HepG2 (cell line): Measurements from ENCODE around the gene SLC12A2.

ENCODE experiments used
- CTCF ChIP-seq: sonication (generic); formaldehyde crosslinking; IDR thresholded peaks from 2 replicates; pipeline ENCODE4 v1.5.0; 2020; ENCODE audit warnings: mild to moderate bottlenecking, missing genetic modification reagents, moderate library complexity
- FOXO4 ChIP-seq: sonication (generic); formaldehyde crosslinking; conservative IDR thresholded peaks from 2 replicates; pipeline ENCODE4 v1.8.1; 2023; ENCODE audit warnings: missing genetic modification reagents
- LBX2 ChIP-seq: sonication (generic); formaldehyde crosslinking; IDR thresholded peaks from 2 replicates; pipeline ENCODE4 v1.5.0; 2020; ENCODE audit warnings: missing genetic modification reagents, mild to moderate bottlenecking, borderline replicate concordance
- SIN3B ChIP-seq: fragments of 150-350 bp; IDR thresholded peaks from 2 replicates; pipeline ENCODE4 v1.6.1; 2014; ENCODE audit warnings: low read length
- SMAD1 ChIP-seq: sonication (generic); formaldehyde crosslinking; IDR thresholded peaks from 2 replicates; pipeline ENCODE4 v1.4.0; 2020; ENCODE audit warnings: missing genetic modification reagents, low read depth, mild to moderate bottlenecking, borderline replicate concordance
- SP1 ChIP-seq, 2 experiments: fragments of 450-650 bp in 1 of 2; sonication (generic) in 1 of 2; formaldehyde crosslinking in 1 of 2; IDR thresholded peaks; 2 replicates each; pipeline versions ENCODE4 v1.4.0 to v1.6.1; 2016 to 2020; ENCODE audit warnings: missing genetic modification reagents in 1 of 2
- TAF1 ChIP-seq: sonication (generic); formaldehyde crosslinking; IDR thresholded peaks from 2 replicates; pipeline ENCODE4 v1.4.0; 2020; ENCODE audit warnings: missing genetic modification reagents
- ZBTB43 ChIP-seq: sonication (generic); formaldehyde crosslinking; conservative IDR thresholded peaks from 2 replicates; pipeline ENCODE4 v1.4.0; 2020; ENCODE audit warnings: missing genetic modification reagents
- ZNF589 ChIP-seq: sonication (generic); formaldehyde crosslinking; conservative IDR thresholded peaks from 2 replicates; pipeline ENCODE4 v1.8.0; 2022; ENCODE audit warnings: mild to moderate bottlenecking, moderate library complexity, missing genetic modification reagents
- ZNF776 ChIP-seq: sonication (generic); formaldehyde crosslinking; IDR thresholded peaks from 2 replicates; pipeline ENCODE4 v1.4.0; 2020; ENCODE audit warnings: mild to moderate bottlenecking, missing genetic modification reagents
- TF ChIP-seq, protein P1 (sequence below): IDR thresholded peaks from 2 replicates; pipeline ENCODE4 v1.6.1; 2016; ENCODE audit warnings: mild to moderate bottlenecking, missing biosample characterization, missing genetic modification reagents
- TF ChIP-seq, protein P2 (sequence below): sonication (generic); formaldehyde crosslinking; IDR thresholded peaks from 2 replicates; pipeline ENCODE4 v1.4.0; 2020; ENCODE audit warnings: low read depth, mild to moderate bottlenecking, missing genetic modification reagents

DNA sequence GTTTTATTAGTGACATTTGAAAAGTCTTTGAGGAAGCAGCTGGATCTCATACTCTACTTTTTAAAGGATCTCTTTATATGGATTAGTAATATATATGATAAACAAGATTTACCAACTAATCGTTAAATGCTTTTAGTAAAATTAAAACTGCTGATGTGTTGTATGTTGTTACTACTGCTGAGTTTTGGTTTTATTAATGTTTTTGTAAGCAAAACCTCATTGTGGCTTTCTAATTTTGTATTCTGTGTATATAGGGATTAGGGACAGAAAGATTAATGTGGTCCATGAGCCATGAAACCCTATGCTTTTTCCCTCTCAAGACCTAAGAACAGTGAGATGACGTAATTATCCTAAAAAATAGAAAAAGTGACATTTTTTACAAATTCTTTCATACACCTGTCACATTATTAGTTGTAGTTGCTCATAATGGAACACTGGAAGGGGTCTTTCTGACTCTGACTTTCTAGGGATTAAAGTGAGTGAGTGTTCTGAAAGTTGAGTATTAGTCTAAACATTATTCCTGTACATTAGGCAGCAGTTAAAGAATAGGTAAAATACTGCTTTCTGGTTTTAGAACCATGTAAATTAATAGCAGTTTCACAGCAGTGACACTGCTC lies 85.9 kb downstream of the SLC12A2 start:
- TF ChIP-seq ZNF776 (CRISPR knock-in tag): no peak
- TF ChIP-seq LBX2 (CRISPR knock-in tag): no peak
- TF ChIP-seq ZNF589 (CRISPR knock-in tag): no peak
- no peak for TF ChIP-seq SP1 (IDR thresholded peaks at IDR 0.05)
- no peak for TF ChIP-seq SP1 (CRISPR knock-in tag; IDR thresholded peaks at IDR 0.05)
- TF ChIP-seq, protein P1, sequence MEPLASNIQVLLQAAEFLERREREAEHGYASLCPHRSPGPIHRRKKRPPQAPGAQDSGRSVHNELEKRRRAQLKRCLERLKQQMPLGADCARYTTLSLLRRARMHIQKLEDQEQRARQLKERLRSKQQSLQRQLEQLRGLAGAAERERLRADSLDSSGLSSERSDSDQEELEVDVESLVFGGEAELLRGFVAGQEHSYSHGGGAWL (CRISPR knock-in tag): no peak
- TF ChIP-seq TAF1 (CRISPR knock-in tag): no peak
- TF ChIP-seq SMAD1 (CRISPR knock-in tag): no peak
- TF ChIP-seq ZBTB43 (CRISPR knock-in tag): no peak
- TF ChIP-seq SIN3B: no peak
- TF ChIP-seq CTCF (CRISPR knock-in tag): no peak
- TF ChIP-seq FOXO4 (CRISPR knock-in tag): no peak
- TF ChIP-seq, protein P2, sequence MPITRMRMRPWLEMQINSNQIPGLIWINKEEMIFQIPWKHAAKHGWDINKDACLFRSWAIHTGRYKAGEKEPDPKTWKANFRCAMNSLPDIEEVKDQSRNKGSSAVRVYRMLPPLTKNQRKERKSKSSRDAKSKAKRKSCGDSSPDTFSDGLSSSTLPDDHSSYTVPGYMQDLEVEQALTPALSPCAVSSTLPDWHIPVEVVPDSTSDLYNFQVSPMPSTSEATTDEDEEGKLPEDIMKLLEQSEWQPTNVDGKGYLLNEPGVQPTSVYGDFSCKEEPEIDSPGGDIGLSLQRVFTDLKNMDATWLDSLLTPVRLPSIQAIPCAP: no peak
